Measurements from ENCODE around the gene CSK.

CSK gene

GRCh38 chr15:74815961-74816360 lies 34.1 kb downstream of the CSK start:
- H3K9me3 ChIP-seq (ENCODE audit: control insufficient read depth, insufficient read depth, low read length): no peaks in the 10 kb centered on the region
- 0 out of 2 replicates have a peak, but pooled peaks cover 2% of the 10 kb centered on the region for H3F3A ChIP-seq (ENCODE audit: control insufficient read depth, insufficient read depth)
- no peaks in the 10 kb centered on the region for H4K20me1 ChIP-seq (ENCODE audit: control insufficient read depth, insufficient read depth, low read depth, low read length)
- TF ChIP-seq, protein P1, sequence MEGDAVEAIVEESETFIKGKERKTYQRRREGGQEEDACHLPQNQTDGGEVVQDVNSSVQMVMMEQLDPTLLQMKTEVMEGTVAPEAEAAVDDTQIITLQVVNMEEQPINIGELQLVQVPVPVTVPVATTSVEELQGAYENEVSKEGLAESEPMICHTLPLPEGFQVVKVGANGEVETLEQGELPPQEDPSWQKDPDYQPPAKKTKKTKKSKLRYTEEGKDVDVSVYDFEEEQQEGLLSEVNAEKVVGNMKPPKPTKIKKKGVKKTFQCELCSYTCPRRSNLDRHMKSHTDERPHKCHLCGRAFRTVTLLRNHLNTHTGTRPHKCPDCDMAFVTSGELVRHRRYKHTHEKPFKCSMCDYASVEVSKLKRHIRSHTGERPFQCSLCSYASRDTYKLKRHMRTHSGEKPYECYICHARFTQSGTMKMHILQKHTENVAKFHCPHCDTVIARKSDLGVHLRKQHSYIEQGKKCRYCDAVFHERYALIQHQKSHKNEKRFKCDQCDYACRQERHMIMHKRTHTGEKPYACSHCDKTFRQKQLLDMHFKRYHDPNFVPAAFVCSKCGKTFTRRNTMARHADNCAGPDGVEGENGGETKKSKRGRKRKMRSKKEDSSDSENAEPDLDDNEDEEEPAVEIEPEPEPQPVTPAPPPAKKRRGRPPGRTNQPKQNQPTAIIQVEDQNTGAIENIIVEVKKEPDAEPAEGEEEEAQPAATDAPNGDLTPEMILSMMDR (IDR thresholded peaks at IDR 0.05; ENCODE audit: low read depth, low read length, poor library complexity, severe bottlenecking): no peak
- no peak for TF ChIP-seq EZH2phosphoT487 (IDR thresholded peaks at IDR 0.05; ENCODE audit: borderline replicate concordance, low read length)
- H3K27ac ChIP-seq (ENCODE audit: low read depth, low read length): no peak overlapping the region
- no peaks in the 10 kb centered on the region for H3K9me2 ChIP-seq (replicated peaks; ENCODE audit: control insufficient read depth, low read length)
- no peak overlapping the region for H3K4me2 ChIP-seq (ENCODE audit: low read length)
- H3K4me1 ChIP-seq (ENCODE audit: control insufficient read depth, low read length): peaks cover 36% of the 10 kb centered on the region
- no peak overlapping the region for H3K4me3 ChIP-seq (ENCODE audit: low read length)
- no peaks in the 10 kb centered on the region for H3K79me2 ChIP-seq (ENCODE audit: control insufficient read depth, low read length)
- no peaks in the 10 kb centered on the region for H3K36me3 ChIP-seq (ENCODE audit: control insufficient read depth, low read length)
- no peaks in the 10 kb centered on the region for H3K27me3 ChIP-seq (ENCODE audit: control insufficient read depth, low read length)

DNA sequence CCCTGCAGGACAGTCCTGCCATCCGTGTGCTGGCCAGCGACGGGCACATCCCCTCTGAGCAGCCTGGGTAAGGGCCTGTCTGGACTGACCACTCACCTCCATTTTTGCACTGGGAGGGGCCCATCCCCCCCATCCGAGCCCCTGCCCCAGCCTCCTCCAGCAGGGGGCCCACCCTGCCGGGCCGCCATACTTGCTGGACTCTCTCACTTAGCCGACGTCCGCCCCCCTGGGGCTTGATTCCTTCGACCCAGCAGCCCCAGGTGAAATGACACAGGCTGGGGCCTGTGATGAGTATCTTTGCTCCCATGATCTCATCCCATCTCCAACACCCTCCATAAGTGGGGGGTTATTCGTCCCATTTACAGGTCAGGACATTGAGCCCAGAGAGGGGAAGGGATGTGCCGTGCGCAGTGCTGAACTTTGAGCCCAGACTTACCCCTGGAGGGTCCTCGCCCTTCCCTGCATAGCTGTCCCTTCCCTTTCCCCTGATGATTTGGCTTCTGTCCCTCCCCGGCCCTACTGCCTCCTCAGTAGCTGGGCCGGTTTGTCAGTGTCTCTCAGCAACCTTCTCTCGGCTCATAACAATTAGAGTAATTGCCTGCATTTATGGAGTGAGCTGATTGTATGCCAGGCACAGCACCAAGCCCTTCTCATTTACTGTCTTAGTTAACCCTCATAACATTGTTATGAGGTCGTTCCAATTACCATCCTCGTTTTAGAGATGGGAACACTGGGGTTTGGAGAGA lies 34.9 kb downstream of the CSK start:
- H3F3A ChIP-seq (ENCODE audit: control insufficient read depth, insufficient read depth): 0 out of 2 replicates have a peak, but pooled peaks cover 2% of the 10 kb centered on the region
- H3K9me3 ChIP-seq (ENCODE audit: control insufficient read depth, insufficient read depth, low read length): no peaks in the 10 kb centered on the region
- H3K9me2 ChIP-seq (replicated peaks; ENCODE audit: control insufficient read depth, low read length): no peaks in the 10 kb centered on the region
- H3K27ac ChIP-seq (ENCODE audit: low read depth, low read length): no peak overlapping the region
- TF ChIP-seq, protein P1 (IDR thresholded peaks at IDR 0.05; ENCODE audit: low read depth, low read length, poor library complexity, severe bottlenecking): no peak
- no peak for TF ChIP-seq EZH2phosphoT487 (IDR thresholded peaks at IDR 0.05; ENCODE audit: borderline replicate concordance, low read length)
- H3K4me1 ChIP-seq (ENCODE audit: control insufficient read depth, low read length): peaks cover 45% of the 10 kb centered on the region
- no peaks in the 10 kb centered on the region for H4K20me1 ChIP-seq (ENCODE audit: control insufficient read depth, insufficient read depth, low read depth, low read length)
- H3K4me3 ChIP-seq (ENCODE audit: low read length): no peak overlapping the region
- H3K36me3 ChIP-seq (ENCODE audit: control insufficient read depth, low read length): no peaks in the 10 kb centered on the region
- H3K4me2 ChIP-seq (ENCODE audit: low read length): no peak overlapping the region
- no peaks in the 10 kb centered on the region for H3K27me3 ChIP-seq (ENCODE audit: control insufficient read depth, low read length)
- H3K79me2 ChIP-seq (ENCODE audit: control insufficient read depth, low read length): no peaks in the 10 kb centered on the region

- H3K4me1 ChIP-seq (ENCODE audit: control insufficient read depth, low read length): peaks cover 50% of the 10 kb centered on the region
- H3K36me3 ChIP-seq (ENCODE audit: control insufficient read depth, low read length): no peaks in the 10 kb centered on the region
- H3K4me2 ChIP-seq (ENCODE audit: low read length): no peak overlapping the region
- H3K9me2 ChIP-seq (replicated peaks; ENCODE audit: control insufficient read depth, low read length): no peaks in the 10 kb centered on the region
- no peaks in the 10 kb centered on the region for H3K79me2 ChIP-seq (ENCODE audit: control insufficient read depth, low read length)
- no peaks in the 10 kb centered on the region for H4K20me1 ChIP-seq (ENCODE audit: control insufficient read depth, insufficient read depth, low read depth, low read length)
- no peak overlapping the region for H3K4me3 ChIP-seq (ENCODE audit: low read length)
- H3K27ac ChIP-seq (ENCODE audit: low read depth, low read length): no peak overlapping the region
- no peaks in the 10 kb centered on the region for H3K27me3 ChIP-seq (ENCODE audit: control insufficient read depth, low read length)
- TF ChIP-seq EZH2phosphoT487 (IDR thresholded peaks at IDR 0.05; ENCODE audit: borderline replicate concordance, low read length): no peak
- TF ChIP-seq, protein P1 (IDR thresholded peaks at IDR 0.05; ENCODE audit: low read depth, low read length, poor library complexity, severe bottlenecking): peak; percentile 35
- no peaks in the 10 kb centered on the region for H3K9me3 ChIP-seq (ENCODE audit: control insufficient read depth, insufficient read depth, low read length)
- 0 out of 2 replicates have a peak, but pooled peaks cover 2% of the 10 kb centered on the region for H3F3A ChIP-seq (ENCODE audit: control insufficient read depth, insufficient read depth)
These were observed 35.5 kb downstream of the CSK start for GRCh38 chr15:74817370-74817737.

Data from DOHH2 (cell line).